A673 (cell line): ENCODE results near the gene CFAP73.

ENCODE experiments used
- CTCF ChIP-seq: fragments of 300-800, 200-600 bp; sonication (generic); conservative IDR thresholded peaks from 2 replicates; pipeline ENCODE4 v1.5.1; 2017; ENCODE audit warnings: low read depth, mild to moderate bottlenecking, antibody characterized with exemption, low read length, moderate library complexity, mixed read lengths
- EZH2 ChIP-seq: fragments of 200-600 bp; sonication (generic); IDR thresholded peaks from 2 replicates; pipeline ENCODE4 v1.6.1; 2017; ENCODE audit warnings: borderline replicate concordance, low read depth, mild to moderate bottlenecking, mixed read lengths, antibody characterized with exemption, low read length; ENCODE audit not compliant: poor library complexity, severe bottlenecking

- TF ChIP-seq CTCF (no peak), EZH2 (no peak)
Measured at GRCh38 chr12:113191227-113191626, 41.7 kb downstream of the CFAP73 start.
